Omental fat pad (tissue), 4 donors: ENCODE results near the gene HHATL. TPM values are rescaled to one million over a fixed set of nuclear protein-coding genes. Genes with fewer than 3 reads are reported as not detected.

ENCODE experiments used
- ATAC-seq: fragments of 150-250 bp; one replicate; pipeline ENCODE4 v1.9.1; 2016; ENCODE audit warnings: mild to moderate bottlenecking, moderate library complexity; ENCODE audit not compliant: low FRiP score
- DNase-seq: peaks from one replicate; pipeline ENCODE4 v3.0.0-alpha.2; 2019; ENCODE audit warnings: low spot score
- CTCF ChIP-seq, 3 donors: fragments of 450-650 bp; IDR thresholded peaks; one replicate each; pipeline ENCODE4 v1.5.1; 2016 to 2017; ENCODE audit warnings: antibody characterized with exemption in 3 of 3, mild to moderate bottlenecking in 3 of 3, moderate library complexity in 2 of 3
- total RNA-seq, 4 donors: library from RNA; depleted of rRNA; stranded (reverse); fragments of >200 nt; gene quantifications; one replicate each; pipeline ENCODE4 v1.1.0, GENCODE V29; 2016

The HHATL gene
- total RNA-seq, 4 donors from 2014 or later = not detected

DNA sequence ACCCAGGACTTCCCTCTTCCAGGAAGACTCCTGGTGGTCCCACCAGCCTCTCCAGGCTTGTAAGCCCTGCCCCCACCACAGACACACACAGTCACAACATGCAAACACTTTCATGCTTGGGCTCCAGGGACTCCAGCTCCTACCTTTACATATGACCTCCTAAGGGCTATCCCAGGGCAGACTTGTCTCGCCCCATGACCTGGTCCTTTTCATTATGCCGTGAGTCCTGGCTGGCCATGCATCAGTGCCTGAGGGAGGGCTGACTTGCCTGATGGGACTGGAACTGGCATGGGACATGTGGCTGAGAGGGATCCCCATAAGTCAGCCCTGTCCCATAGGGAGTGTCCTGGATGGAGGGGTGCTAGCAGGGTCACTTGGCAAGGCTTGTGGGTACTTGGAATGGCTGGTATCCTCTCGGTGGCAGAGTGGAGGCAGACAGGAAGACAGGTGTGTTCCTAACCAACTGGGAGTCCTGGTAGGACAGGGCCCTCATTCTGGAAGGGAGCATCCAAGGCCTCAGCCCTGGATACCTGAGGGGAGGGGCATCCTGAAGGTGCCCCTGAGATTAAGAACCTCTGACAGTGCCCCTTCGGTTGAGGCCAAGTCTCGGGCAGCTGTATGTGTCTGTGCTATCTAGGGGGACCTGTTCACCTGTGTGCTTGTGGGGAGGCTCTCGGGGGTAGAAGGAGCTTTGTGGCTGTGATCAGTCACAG, 540 bp upstream of the HHATL start:
- DNase-seq = peak; percentile 2
- no peak for ATAC-seq

GRCh38 chr3:42701371-42702065, 1.1 kb downstream of the HHATL start:
- ATAC-seq = no peak
- no peak for DNase-seq
- TF ChIP-seq CTCF (IDR thresholded peaks at IDR 0.05) = no peak

More for the DNA sequence above, 540 bp upstream of the HHATL start:
- no peak for TF ChIP-seq CTCF (IDR thresholded peaks at IDR 0.05)

DNA sequence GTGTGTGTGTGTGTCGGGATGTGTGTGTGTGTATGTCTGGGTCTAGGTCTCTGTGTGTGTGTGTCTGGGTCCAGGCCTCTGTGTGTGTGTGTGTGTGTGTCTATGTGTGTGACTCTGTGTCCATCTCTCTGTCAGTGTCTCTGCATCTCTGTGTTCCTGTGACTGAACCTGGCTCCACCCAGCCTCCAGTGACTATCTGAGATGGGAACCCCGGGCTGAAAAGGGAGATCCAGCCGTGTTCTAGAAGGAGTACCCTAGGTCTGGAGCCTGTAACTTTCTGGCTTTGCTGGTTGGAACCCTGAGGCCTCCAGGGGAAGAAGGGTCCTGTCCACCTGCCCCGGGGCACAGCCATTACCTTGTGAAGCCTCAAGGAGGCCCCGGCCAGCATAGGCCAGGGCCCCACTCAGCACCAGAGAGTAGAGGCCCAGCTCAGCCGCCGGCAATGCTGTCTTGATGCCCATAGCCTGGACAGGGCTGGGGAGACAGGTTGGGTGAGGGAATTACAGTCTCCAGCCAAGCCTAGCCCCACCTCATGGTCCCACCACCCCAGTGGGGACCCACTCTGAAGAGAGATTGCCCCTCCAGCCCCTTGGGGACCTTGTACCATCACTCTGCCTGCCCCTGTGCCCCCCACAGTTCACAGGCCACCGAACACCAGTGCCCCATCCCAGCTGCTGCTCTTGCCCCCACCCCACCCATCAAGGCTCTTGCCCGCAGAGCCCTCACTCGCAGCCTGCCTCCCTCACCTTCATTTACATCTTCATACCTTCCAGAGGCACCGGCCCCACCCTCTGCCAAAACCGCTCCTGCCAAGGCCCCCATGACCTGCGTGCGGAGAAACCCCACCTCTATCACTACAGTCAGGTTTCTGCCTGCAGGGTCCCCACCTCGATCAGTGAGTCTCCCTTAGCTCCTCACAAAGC, 2.0 kb downstream of the HHATL start:
- TF ChIP-seq CTCF (IDR thresholded peaks at IDR 0.05) = no peak
- ATAC-seq (no peak), DNase-seq (peak; percentile 12)

- TF ChIP-seq CTCF (IDR thresholded peaks at IDR 0.05) = no peak
- ATAC-seq (no peak), DNase-seq (no peak)
Measured at GRCh38 chr3:42699511-42699971, 3.1 kb downstream of the HHATL start.

DNA sequence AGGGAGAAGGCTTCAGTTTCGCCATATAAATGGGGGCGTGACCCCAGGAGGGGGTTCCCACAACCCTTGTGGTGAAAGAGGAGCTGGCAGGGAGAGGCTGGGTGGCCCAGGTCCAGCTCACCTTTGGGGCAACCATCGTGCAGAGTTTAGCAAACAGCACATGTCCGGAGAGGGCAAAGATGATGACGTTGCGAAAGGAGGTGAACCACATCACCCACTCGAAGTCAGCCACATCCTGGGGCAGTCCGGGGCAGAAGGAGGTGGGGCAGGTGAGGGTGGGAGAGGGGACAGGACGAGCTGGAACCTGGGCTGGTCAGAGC, 3.7 kb downstream of the HHATL start:
- no peak for DNase-seq
- TF ChIP-seq CTCF (IDR thresholded peaks at IDR 0.05) = no peak
- peak; percentile 13 for ATAC-seq

- TF ChIP-seq CTCF (IDR thresholded peaks at IDR 0.05) = no peak
- DNase-seq (peak; percentile 14), ATAC-seq (no peak)
Measured at GRCh38 chr3:42698216-42698910, 4.2 kb downstream of the HHATL start.
